ENCODE data around the gene EXOC6B. TPM values are rescaled to one million over a fixed set of nuclear protein-coding genes. Genes with fewer than 3 reads are reported as not detected.

EXOC6B gene
- total and polyA plus RNA-seq, 2 donors from 2014 or later = 5.9 to 31.3 TPM

- no peak overlapping the region for H3K4me3 ChIP-seq (ENCODE audit: low read length in 3 of 3)
- FAIRE-seq = no peak
- DNase-seq = no peak
- intact Hi-C loops (cut with DNase I) = no loop called here
- H3K36me3 ChIP-seq (ENCODE audit: control insufficient read depth in 2 of 3, insufficient read depth in 3 of 3, low read length in 3 of 3) = no peaks in the 10 kb centered on the region
- no peak overlapping the region for H3K9ac ChIP-seq (ENCODE audit: low read length in 3 of 3)
- H3K27ac ChIP-seq (ENCODE audit: low read depth in 2 of 2, low read length in 2 of 2) = no peak overlapping the region
- TF ChIP-seq CTCF (IDR thresholded peaks at IDR 0.05; ENCODE audit: borderline replicate concordance, extremely low read depth, insufficient read depth) = no peak
- no peaks in the 10 kb centered on the region for H3K9me3 ChIP-seq (ENCODE audit: control insufficient read depth in 2 of 3, insufficient read depth in 1 of 3, low read length in 3 of 3)
- H3K27me3 ChIP-seq (ENCODE audit: control insufficient read depth, insufficient read depth, low read length) = no peaks in the 10 kb centered on the region
- no peaks in the 10 kb centered on the region for H3K4me1 ChIP-seq (ENCODE audit: control insufficient read depth in 2 of 3, insufficient read depth in 2 of 3, low read depth in 1 of 3, low read length in 3 of 3)
Measured at GRCh38 chr2:72674982-72675915, 150.6 kb downstream of the EXOC6B start.

GRCh38 chr2:72673279-72673678 is 152.6 kb downstream of the EXOC6B start:
- DNase-seq = no peak
- H3K9ac ChIP-seq (ENCODE audit: low read length in 3 of 3) = no peak overlapping the region
- H3K27me3 ChIP-seq (ENCODE audit: control insufficient read depth, insufficient read depth, low read length) = no peaks in the 10 kb centered on the region
- H3K9me3 ChIP-seq (ENCODE audit: control insufficient read depth in 2 of 3, insufficient read depth in 1 of 3, low read length in 3 of 3) = no peaks in the 10 kb centered on the region
- no peak for TF ChIP-seq CTCF (IDR thresholded peaks at IDR 0.05; ENCODE audit: borderline replicate concordance, extremely low read depth, insufficient read depth)
- H3K4me3 ChIP-seq (ENCODE audit: low read length in 3 of 3) = no peak overlapping the region
- no peak overlapping the region for H3K27ac ChIP-seq (ENCODE audit: low read depth in 2 of 2, low read length in 2 of 2)
- FAIRE-seq = no peak
- intact Hi-C loops (cut with DNase I) = no loop called here
- no peaks in the 10 kb centered on the region for H3K4me1 ChIP-seq (ENCODE audit: control insufficient read depth in 2 of 3, insufficient read depth in 2 of 3, low read depth in 1 of 3, low read length in 3 of 3)
- H3K36me3 ChIP-seq (ENCODE audit: control insufficient read depth in 2 of 3, insufficient read depth in 3 of 3, low read length in 3 of 3) = no peaks in the 10 kb centered on the region

GRCh38 chr2:72669121-72669520 is 156.7 kb downstream of the EXOC6B start:
- no peaks in the 10 kb centered on the region for H3K36me3 ChIP-seq (ENCODE audit: control insufficient read depth in 2 of 3, insufficient read depth in 3 of 3, low read length in 3 of 3)
- H3K4me3 ChIP-seq (ENCODE audit: low read length in 3 of 3) = no peak overlapping the region
- no peaks in the 10 kb centered on the region for H3K27me3 ChIP-seq (ENCODE audit: control insufficient read depth, insufficient read depth, low read length)
- H3K4me1 ChIP-seq (ENCODE audit: control insufficient read depth in 2 of 3, insufficient read depth in 2 of 3, low read depth in 1 of 3, low read length in 3 of 3) = no peaks in the 10 kb centered on the region
- TF ChIP-seq CTCF (IDR thresholded peaks at IDR 0.05; ENCODE audit: borderline replicate concordance, extremely low read depth, insufficient read depth) = no peak
- H3K9ac ChIP-seq (ENCODE audit: low read length in 3 of 3) = no peak overlapping the region
- no peak for DNase-seq
- FAIRE-seq = no peak
- intact Hi-C loops (cut with DNase I) = no loop called here
- H3K27ac ChIP-seq (ENCODE audit: low read depth in 2 of 2, low read length in 2 of 2) = no peak overlapping the region
- peaks cover 0 to 24% (median 0%) of the 10 kb centered on the region in 3 donors for H3K9me3 ChIP-seq (ENCODE audit: control insufficient read depth in 2 of 3, insufficient read depth in 1 of 3, low read length in 3 of 3)
